SU-DHL-6 (cell line): ENCODE data around the gene SPCS2.

ENCODE experiments used
- H2AFZ ChIP-seq: fragments of 200-600 bp; sonication (generic); 2 replicates; pipeline ENCODE4 v1.6.1; 2014; ENCODE audit warnings: low read depth, mild to moderate bottlenecking, moderate library complexity, mixed read lengths, antibody characterized with exemption, low read length; ENCODE audit not compliant: severe bottlenecking
- H3F3A ChIP-seq: fragments of 200-600 bp; shearing (Covaris generic); 2 replicates; pipeline ENCODE4 v1.6.0; 2016; ENCODE audit warnings: antibody characterized with exemption, mild to moderate bottlenecking; ENCODE audit not compliant: insufficient read depth
- H3K27ac ChIP-seq: fragments of 200-600 bp; sonication (generic); 2 replicates; pipeline ENCODE4 v1.5.1; 2016; ENCODE audit warnings: low read depth, mild to moderate bottlenecking, low read length, moderate library complexity, mixed read lengths
- H3K27me3 ChIP-seq: fragments of 200-600 bp; sonication (generic), shearing (Covaris generic); 2 replicates; pipeline ENCODE4 v1.6.0; 2014; ENCODE audit warnings: mild to moderate bottlenecking, low read length
- H3K36me3 ChIP-seq: fragments of 200-600 bp; sonication (generic); 2 replicates; pipeline ENCODE4 v1.6.1; 2014; ENCODE audit warnings: mild to moderate bottlenecking, low read length, mixed read lengths
- H3K4me2 ChIP-seq: fragments of 300-600, 200-600 bp; shearing (Covaris generic), sonication (generic); 2 replicates; pipeline ENCODE4 v1.6.0; 2014; ENCODE audit warnings: low read length, low read depth, mild to moderate bottlenecking; ENCODE audit not compliant: poor library complexity, severe bottlenecking
- H3K4me3 ChIP-seq: fragments of 200-600 bp; sonication (generic); 2 replicates; pipeline ENCODE4 v1.5.1; 2014; ENCODE audit warnings: antibody characterized with exemption, low read length, mild to moderate bottlenecking, mixed read lengths; ENCODE audit not compliant: insufficient read depth, poor library complexity, severe bottlenecking
- H3K79me2 ChIP-seq: fragments of 200-600 bp; sonication (generic); 2 replicates; pipeline ENCODE4 v1.6.1; 2014; ENCODE audit warnings: mild to moderate bottlenecking, low read length, moderate library complexity; ENCODE audit not compliant: insufficient read depth
- H3K9ac ChIP-seq: fragments of 200-600 bp; sonication (generic); 2 replicates; pipeline ENCODE4 v1.7.0; 2014; ENCODE audit warnings: mild to moderate bottlenecking, low read length
- H3K9me2 ChIP-seq: fragments of 200-600 bp; sonication (generic); replicated peaks from 2 replicates; pipeline ENCODE4 v1.6.1; 2014; ENCODE audit warnings: low read length; ENCODE audit not compliant: insufficient read depth
- H3K9me3 ChIP-seq: fragments of 200-600 bp; sonication (generic); 2 replicates; pipeline ENCODE4 v1.6.1; 2014; ENCODE audit warnings: low read length, mixed read lengths; ENCODE audit not compliant: insufficient read depth
- H4K20me1 ChIP-seq: fragments of 200-600 bp; sonication (generic); 2 replicates; pipeline ENCODE4 v1.6.1; 2014; ENCODE audit warnings: low read depth, mild to moderate bottlenecking, antibody characterized with exemption, low read length, moderate library complexity, mixed read lengths
- CTCF ChIP-seq: fragments of 200-600 bp; sonication (generic); IDR thresholded peaks from one replicate; pipeline ENCODE4 v1.5.1; 2017; ENCODE audit warnings: antibody characterized with exemption, mild to moderate bottlenecking, low read length, moderate library complexity; ENCODE audit not compliant: insufficient read depth, poor library complexity, severe bottlenecking
- EZH2phosphoT487 ChIP-seq: fragments of 200-600 bp; sonication (generic), shearing (Covaris generic); conservative IDR thresholded peaks from 2 replicates; pipeline ENCODE4 v1.6.1; 2018; ENCODE audit warnings: mild to moderate bottlenecking, antibody characterized with exemption, low read length, moderate library complexity, mixed read lengths

SPCS2 gene

GRCh38 chr11:74971424-74971823 is 22.4 kb downstream of the SPCS2 start:
- Histone ChIP-seq H3K79me2 (peaks cover 17% of the 10 kb centered on the region), H3K9me3 (no peaks in the 10 kb centered on the region), H3K27me3 (no peaks in the 10 kb centered on the region), H3K36me3 (peaks cover 29% of the 10 kb centered on the region), H3K27ac (no peak overlapping the region), H3K4me3 (no peak overlapping the region), H3K9me2 (no peaks in the 10 kb centered on the region), H3K4me2 (no peak overlapping the region), H4K20me1 (0 out of 2 replicates have a peak, but pooled peaks cover 5% of the 10 kb centered on the region), H3F3A (no peaks in the 10 kb centered on the region), H2AFZ (no peak overlapping the region), H3K9ac (no peak overlapping the region)
- TF ChIP-seq CTCF (no peak), EZH2phosphoT487 (no peak)

GRCh38 chr11:74978041-74978440 is 29.0 kb downstream of the SPCS2 start:
- H2AFZ ChIP-seq: no peak overlapping the region
- H3K9ac ChIP-seq: no peak overlapping the region
- H3K27me3 ChIP-seq: no peaks in the 10 kb centered on the region
- no peak overlapping the region for H3K4me3 ChIP-seq
- TF ChIP-seq CTCF (no peak), EZH2phosphoT487 (no peak)
- H3F3A ChIP-seq: no peaks in the 10 kb centered on the region
- H3K27ac ChIP-seq: no peak overlapping the region
- no peaks in the 10 kb centered on the region for H3K9me2 ChIP-seq
- no peaks in the 10 kb centered on the region for H4K20me1 ChIP-seq
- no peaks in the 10 kb centered on the region for H3K9me3 ChIP-seq
- H3K79me2 ChIP-seq: no peaks in the 10 kb centered on the region
- no peak overlapping the region for H3K4me2 ChIP-seq
- peaks cover 18% of the 10 kb centered on the region for H3K36me3 ChIP-seq

- TF ChIP-seq CTCF: no peak
- TF ChIP-seq EZH2phosphoT487: no peak
- no peaks in the 10 kb centered on the region for H3K79me2 ChIP-seq
- H3K27ac ChIP-seq: no peak overlapping the region
- H3F3A ChIP-seq: peaks cover 6% of the 10 kb centered on the region; the same call in 1 of the 2 replicates
- no peaks in the 10 kb centered on the region for H3K9me2 ChIP-seq
- H3K4me3 ChIP-seq: no peak overlapping the region
- peaks cover 10% of the 10 kb centered on the region for H3K36me3 ChIP-seq
- H3K9me3 ChIP-seq: no peaks in the 10 kb centered on the region
- no peaks in the 10 kb centered on the region for H4K20me1 ChIP-seq
- no peak overlapping the region for H2AFZ ChIP-seq
- no peak overlapping the region for H3K4me2 ChIP-seq
- no peaks in the 10 kb centered on the region for H3K27me3 ChIP-seq
- no peak overlapping the region for H3K9ac ChIP-seq
Observed at GRCh38 chr11:74980634-74981033, 31.6 kb downstream of the SPCS2 start.
